ENCODE results near the gene DALRD3.

DALRD3 gene

DNA sequence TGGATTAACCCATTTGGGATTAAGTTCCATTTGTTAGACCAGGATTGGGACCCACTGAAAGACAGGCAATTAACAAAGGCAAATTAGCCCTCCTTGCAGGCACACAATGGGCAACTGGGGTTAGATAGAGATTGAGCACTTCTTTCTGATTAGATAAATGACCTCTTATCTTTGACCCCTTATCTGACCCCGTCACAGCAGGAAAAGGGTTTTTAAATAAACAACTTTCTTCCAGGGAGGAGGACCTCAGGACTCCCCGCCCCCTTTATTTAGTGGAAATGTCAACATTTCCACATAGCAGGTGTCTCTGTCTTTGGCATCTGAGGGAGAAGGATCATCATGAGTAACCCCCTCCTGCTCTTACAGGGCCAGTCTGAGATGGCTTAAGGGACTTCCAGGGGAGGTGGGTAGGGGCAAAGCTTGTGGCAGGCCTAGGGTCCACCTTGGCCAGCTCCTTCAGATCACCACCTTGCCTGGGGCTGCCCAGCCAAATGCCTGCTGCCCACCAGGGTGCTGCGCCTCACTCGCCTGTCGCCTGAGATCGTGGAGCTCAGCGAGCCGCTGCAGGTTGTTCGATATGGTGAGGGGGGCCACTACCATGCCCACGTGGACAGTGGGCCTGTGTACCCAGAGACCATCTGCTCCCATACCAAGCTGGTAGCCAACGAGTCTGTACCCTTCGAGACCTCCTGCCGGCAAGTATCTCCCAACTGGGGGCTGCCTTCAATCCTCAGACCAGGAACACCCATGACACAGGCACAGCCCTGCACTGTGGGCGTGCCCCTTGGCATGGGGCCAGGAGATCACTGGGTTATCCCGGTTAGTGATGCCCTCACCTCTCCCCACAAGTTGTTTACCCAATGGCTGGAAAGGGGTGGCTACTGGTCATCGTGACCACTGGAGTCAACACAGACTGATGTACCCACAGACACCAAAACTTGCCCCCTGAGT is 13.8 kb downstream of the DALRD3 start:
- peak; percentile 10 for DNase-seq

DNA sequence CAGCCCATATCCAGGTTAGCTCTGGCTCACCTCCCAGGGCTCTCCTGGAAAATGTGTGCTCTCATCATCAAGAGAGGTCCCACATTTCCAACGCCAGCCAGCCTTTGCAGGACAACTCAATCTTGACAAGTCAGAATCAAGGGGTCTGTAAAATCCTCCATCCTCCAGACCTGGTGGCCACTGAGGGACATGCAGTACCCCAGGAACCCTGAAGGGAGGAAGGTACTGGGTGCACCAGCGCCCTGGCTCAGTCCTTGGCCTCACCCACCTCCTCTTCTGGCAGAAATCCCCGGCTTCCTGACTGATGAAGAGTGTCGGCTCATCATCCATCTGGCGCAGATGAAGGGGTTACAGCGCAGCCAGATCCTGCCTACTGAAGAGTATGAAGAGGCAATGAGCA is 17.2 kb downstream of the DALRD3 start:
- DNase-seq, result no peak

DNA sequence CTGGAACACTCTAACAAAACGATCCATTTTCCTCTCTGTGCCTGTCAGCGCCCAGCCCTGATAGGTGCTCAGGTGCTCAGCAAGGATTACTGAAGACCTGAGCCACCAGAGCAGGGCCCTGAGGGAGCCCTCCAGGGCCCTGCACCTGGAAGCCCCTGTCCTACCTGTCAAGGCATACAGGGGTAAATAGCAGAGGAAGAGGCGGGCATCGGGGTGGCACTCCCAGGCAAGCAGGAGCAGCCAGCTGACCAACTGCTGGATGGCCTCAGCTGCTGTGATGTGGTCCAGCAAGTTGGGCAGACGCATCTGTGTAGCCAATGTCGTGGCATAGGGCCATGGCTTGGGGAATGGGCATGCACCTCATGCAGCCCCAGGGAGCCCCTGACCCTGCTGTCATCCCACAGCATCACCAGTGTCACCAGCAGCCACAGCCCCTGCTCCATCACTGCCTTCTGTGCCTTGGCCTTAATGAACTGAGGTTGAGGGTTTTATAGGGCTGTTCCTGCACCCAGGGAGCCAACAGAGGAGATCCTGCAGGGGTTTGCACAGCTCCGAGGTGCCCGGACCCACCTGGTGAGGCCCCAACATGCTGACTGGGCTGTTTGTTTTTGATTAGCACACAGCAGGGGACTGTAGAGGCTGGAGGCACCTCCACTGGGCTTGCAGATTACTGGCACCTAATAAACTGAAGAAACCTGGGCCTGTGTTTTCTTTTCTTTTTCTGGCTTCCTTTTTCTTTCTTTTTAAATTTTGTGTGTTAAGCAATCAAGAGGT is 19.1 kb downstream of the DALRD3 start:
- peak; percentile 59 for DNase-seq

DNA sequence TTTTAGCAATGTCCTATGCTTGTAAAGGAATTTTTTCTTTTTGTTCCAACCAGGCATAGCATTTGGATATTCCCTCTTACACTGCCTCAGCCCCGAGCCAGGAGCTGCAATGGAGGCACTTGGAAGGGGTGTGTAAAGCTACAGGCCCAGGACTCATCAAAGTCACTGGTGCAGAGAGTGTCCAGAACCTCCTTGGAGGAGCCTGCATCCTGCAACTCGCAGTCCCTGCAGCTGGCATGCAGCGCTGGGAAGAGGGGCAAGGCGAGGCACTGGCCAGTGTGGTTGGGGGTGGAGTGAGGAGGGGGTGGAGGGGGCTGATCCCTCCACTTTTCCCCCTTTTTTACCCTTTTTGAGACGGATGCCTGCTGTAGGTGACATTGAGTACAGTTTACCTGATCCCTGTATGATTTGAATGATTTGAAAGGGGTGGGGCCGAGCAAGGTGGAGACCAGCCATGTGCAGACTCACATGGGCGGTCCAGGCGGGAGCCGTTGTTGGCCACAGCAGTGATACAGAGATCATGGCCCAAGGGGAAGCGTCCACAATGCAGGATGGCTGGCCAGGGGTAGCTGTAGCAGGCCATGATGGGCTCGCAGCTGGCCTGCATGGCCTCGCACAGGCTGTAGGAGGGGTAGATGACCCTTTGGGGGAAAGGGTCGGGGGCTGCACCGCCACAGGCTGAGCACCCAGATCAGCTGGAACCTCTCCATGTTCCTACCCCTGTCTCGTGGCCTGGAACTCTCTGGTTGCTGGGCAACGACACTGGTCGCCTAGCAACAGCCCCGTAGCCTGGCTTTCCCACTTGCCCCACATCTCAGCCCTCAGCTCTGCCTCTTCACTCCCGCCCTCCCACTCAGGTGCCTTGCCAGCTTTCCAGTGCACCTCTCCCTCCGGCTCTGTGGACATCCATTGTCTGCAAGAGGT is 20.4 kb downstream of the DALRD3 start:
- peak; percentile 32 for DNase-seq

DNA sequence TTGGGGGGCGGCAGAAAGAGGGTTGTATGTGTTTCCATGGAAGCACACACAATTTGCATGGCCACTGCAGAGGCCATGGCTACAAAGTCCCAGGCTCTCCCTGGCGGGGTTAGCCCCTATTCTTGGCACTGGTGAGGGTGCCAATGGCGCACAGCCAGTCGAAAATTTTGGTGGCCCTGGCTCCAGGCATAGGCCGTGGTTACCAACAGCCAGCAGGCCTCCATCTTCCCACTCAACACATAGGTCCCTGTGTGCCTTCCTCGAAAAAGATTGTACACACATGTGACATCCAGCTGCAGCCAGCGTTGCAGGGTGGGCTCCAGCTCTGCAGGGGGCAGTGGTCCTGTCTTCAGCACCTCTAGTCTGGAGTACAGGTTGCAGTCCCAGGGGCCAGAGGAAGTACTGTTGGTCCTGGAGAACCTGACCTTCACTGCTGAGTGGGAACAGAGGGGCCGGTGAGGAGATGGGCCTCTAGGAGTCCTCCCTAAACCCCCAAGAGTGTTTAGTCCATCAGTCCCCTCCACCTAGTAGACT is 21.2 kb downstream of the DALRD3 start:
- no peak for DNase-seq

DNA sequence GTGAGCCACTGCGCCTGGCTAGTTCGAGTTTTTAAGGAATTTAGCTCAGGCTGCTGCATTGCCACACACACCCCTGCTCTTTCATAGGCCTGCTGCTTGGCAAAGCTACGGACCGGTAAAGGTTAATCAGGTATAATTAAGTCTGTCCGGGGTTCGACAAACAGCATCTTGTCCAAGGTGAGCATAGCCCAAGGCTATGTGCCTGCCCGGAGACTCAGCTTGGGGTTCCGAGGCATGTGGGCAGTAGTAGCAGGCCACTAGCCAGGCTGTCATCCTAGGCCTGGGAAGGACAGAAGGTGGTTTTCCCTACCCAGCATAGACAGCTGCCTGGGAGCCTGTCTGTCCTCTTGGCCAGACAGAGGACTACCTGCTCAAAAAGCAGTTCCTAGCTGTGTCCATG is 21.7 kb downstream of the DALRD3 start:
- DNase-seq, result no peak

DNA sequence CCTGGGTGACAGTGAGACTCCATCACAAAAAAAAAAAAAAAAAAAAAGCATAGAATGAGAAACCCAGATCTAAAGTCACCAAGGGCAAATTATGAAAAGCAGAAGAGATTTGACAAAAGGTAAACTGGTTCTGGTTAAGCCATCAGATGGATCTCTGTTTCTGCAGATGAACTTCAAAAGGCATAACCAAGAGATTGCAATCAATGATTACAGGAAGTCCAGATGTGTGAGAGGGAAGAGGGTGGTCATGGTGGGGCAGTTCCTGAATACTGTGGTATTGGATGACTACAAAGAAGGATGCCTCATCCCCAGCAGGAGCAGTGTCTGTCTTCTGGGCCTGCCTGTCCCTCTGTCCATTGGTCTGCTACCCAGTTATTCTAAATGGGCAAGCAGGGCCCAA is 24.5 kb downstream of the DALRD3 start:
- no peak for DNase-seq

DNA sequence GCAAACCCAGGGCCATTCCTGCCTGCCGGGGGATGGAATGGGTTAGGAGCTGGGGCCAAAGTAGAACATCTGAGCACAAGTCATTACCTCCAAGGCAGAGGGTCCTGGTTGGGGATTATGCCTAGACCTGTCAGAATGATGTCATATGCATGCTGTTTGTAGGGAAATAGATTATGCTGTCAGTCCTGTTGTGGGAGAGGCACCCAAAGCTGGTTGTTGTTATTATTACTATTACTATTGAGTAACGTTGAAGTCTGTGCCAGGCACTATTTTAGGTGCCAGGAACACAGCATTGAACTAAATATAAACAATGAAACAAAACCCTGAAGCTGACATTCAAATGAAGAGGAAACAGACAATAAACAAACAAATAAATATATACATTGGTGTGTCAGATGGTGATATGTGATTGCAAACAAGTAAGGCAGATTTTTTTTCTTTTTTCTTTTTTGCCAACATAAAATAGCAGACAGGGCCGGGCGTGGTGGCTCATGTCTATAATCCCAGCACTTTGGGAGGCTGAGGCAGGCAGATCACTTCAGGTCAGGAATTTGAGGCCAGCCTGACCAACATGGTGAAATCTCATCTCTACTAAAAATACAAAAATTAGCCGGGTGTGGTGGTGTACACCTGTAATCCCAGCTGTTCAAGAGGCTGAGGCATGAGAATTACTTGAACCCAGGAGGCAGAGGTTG is 26.4 kb downstream of the DALRD3 start:
- no peak for DNase-seq

DNA sequence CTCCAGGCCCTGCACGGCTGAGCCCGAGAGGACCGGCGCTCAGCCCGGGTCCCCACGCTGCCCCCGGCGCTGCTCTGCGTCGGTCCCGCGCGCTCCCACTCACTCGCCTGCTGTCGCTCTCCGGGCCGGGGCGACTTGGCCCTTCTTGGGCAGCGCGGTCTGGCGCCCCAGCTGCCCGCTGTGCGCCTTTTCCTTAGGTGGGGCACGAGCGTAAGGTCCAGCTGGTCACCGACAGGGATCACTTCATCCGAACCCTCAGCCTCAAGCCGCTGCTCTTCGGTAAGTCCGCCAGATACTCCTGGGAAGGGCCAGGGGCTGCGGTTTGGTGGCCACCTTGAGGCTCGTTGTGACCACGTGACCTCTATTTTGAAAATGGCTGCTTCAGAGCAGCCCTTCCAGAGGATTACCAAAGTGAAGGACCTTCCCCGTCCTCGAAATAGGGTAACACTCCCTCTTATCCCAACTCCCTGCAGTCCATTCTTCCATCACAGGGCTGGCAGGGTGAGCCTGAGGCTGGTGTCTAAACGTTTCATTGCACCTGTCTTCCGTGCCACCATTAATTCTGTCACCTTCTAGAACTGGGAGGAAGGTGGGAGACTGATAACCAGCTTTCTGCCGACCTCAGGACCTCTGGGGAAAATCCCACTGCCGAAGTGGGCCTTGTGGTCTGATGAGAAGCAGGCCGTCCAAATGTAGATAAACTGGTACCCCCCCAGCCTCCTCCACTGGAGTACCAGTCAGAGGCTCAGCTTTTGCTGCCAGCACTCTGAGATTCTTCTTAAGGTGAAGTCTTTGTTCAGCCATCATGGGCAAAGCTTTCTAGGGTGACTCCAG is 27.5 kb downstream of the DALRD3 start:
- peak; percentile 57 for DNase-seq

DNA sequence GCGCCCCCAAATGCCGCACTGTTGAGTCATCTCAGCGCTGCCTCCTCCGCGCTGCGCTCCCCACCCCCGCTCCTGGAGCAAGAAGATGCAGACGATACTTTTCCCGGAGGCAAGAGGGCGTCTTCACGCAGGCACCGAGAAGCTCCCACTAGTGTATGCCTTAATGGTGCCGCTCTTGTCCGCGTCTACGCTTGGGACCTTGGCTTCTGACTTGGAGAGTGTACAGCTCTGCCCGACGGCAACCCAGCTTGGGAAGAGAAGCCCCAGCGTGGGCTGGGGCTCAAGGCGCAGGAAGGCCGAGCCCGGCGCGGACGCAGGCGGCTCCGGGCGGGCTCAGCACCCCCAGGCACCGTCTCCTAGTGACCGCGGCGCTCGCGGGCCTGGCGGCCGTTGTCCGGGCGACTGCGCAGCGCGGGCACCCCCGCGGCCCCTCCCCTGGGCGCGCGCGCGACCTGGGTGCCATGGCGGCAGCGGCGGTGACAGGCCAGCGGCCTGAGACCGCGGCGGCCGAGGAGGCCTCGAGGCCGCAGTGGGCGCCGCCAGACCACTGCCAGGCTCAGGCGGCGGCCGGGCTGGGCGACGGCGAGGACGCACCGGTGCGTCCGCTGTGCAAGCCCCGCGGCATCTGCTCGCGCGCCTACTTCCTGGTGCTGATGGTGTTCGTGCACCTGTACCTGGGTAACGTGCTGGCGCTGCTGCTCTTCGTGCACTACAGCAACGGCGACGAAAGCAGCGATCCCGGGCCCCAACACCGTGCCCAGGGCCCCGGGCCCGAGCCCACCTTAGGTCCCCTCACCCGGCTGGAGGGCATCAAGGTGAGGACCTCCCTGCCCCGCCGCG is 28.4 kb downstream of the DALRD3 start, which contains the start of gene P4HTM:
Gene P4HTM, plus strand, starts transcription at position 446 of the 840 bp plus-strand sequence. Its CDS starts 16 bp downstream, at position 462.
- peak; percentile 84 for DNase-seq

DNA sequence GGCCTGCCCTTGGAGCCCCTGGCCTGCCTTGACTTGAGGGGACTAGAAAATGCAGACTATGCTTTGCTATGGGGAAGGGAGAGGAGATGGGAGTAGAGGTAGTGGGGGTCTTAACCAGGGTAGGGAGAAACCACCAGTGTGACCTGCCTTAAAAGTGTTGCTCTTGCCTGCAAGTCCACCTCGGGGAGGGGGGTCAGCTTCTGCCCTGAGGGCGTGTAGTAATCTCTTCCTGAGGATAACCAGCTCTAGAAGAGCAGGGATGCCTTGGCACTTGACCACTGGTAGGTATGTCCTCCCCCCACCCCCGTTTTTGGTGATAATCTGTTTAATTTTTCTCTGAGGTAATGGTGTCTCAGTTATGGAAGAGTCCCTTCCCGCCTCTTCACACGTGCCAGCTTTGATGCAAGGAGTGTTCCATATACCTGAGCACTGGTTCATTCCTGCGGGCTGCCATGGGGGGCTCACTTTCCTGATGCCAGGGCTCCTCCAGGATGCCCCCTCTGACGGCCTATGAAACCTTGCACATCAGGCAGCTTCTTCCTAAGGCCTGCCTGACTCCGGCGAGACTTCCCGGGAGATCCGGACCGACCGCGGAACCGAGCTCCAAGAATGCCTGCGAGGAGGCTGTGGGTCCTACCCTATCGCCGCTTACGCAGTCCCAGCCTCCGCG is 29.1 kb downstream of the DALRD3 start:
- peak; percentile 50 for DNase-seq

DNA sequence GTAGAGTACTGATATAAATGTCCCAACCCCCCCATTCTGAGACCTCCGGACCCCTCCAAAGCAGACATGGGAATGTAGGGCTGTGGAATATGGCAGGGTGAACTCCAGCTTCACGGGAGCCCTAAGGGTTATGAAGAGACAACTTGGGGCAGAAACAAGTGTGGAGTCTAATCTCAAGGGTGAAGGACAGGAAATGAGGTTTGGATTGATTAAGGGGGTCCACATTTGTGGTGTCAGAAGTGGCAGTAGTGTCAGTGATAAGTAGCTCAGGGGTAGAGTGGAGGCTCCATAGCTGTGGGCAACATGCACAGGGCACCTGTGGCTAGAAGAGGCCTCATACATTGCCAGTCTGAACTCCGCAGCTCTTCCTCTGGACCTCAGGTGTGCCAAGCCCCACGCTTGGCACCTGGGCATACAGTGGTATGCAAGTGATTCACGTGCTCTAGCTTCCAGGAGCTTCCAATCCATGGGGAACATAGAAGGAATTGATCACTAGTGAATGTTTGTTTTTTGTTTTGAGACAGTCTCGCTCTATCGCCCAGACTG is 32.5 kb downstream of the DALRD3 start:
- DNase-seq, result no peak

DNA sequence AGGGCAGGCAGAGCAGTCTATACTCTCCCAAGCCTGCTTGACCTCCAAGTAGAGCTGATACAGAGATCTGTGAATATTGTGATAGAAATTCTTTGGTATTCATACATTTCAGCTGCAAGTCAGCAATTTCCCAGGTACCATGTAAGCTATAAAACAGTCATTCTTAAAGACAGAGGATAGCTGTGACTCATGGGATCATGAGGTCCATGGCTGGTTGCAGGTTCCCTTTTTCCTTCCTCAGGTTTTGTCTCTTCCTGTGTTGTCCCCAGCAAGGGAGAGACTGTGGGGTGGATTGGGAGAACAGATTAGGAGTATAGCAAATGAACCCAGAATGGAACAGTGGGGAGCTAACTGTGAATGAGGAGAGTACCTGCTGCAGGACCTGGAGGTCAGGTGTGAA is 33.7 kb downstream of the DALRD3 start:
- no peak for DNase-seq

DNA sequence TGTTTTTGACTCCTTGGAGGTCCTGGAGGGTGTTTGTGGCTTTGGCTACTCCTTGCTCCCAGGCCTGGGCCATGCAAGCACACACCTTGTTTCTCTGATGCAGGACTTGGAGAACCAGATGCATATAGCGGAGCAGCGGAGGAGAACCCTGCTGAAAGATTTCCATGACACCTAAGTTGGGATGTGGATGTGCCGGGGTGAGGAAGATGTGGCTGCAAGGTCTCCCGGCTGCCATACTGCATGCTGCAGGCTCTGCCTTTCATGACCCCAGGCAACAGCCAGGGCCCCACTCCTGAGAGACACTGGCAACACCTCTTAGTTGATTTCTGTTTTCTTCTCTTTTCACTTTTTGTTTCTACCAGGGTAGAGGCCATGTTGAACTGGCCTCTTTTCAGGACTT is 35.3 kb downstream of the DALRD3 start:
- no peak for DNase-seq

DNA sequence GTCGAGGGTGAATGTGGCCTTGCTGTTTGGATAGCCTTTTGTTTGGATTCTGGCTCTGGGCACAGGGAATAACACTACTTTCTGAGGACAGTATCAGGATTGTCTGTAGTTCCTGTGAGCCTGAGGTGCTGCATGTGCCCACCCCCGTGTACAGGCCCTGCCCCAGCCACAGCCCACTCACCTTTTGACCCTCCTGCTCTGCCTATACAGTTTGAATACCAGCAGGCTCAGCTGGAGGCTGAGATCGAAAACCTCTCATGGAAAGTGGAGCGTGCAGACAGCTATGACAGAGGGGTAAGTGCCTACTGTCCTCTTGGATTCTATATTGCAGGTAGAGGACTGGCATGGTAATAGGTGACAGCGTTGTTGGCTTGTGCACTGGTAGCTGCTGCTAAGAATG is 35.7 kb downstream of the DALRD3 start:
- no peak for DNase-seq

DNA sequence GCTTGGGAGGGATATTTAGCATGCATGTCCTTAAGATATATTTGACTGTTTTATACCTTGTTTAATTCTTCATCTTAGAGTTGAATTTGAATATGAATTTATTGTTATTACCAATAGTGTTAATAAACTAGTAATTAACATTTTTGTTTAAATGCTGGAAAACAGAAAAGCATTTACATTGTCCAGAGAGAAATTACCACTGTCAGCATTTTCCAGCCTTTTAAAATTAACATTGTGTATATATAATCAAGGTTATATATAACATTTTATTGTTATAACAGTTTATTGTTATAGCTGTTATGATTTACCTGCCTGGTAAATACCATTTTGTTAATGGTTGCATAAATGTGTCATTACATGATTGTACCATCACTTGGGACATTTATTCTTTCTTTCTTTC is 36.4 kb downstream of the DALRD3 start:
- DNase-seq, result no peak

DNA sequence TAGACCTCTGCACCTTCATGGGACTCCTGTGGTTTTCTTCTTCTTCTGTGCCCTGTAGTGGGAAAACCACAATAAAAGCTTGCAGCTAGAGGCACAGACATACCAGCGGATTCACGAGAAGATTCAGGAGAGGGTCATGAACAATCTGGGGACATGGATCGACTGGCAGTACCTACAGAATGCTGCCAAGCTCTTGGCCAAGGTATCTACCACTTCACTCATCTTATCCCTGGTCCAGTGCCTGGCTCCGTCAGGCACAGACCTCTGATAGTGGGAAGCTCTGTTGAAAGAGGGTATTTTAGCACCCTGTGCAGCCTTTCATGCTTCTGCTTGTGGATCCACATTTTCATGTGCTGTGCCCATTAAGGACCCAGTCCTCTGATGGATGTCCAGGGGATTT is 38.1 kb downstream of the DALRD3 start:
- no peak for DNase-seq

DNA sequence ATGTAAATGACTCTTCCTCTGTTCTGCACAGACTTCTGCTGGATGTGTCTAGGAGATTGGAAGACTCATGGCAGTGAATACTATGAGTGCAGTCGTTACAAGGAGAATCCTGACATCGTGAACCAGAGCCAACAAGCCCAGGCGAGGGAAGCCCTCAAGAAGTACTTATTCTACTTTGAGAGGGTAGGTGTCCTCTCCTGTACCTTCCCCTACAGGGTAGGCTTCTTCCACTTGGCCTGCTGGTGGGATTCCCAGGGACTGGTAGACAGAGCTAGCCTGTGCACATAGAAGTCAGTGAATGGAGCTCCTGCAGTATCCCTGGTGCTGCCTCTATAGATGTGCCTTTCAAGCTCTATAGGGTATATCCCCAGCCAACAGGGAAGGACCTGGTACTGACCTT is 38.9 kb downstream of the DALRD3 start:
- DNase-seq, result no peak
